NCI-H1417 (cell line): ENCODE results near the gene CALHM3.
"Not testable (repeated sequence)": the region's sequence is repeated elsewhere in the genome, so short reads cannot be mapped to it uniquely, and the experiment has no call there.

Experiments used
- DNase-seq, 3 experiments: peaks; one replicate each; lab custom pipeline; 2025; lab: John Stamatoyannopoulos, UW

The CALHM3 gene

DNA sequence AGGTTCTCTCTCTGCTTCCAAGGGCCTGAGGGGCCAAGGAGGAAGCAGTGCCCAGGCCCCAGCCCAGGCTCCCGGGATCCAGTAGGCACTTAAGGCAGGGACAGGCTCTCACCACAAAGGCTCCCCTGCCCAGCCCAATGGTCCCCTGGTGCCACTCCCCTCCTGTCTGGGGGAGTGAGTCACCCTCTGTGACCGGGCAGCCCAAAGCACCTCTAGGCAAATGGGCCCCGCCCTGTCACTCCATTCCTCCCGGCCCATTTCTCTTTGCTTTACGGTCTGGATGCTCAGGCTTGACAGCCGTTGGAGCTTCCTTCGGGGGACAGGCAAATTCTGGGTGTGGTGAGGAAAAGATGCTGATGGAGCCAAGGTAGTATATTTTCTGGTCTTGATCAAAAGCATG is at the start of gene CALHM3:
CALHM3 (minus strand) TSS at position 106 of the 400 bp plus-strand sequence. CDS start 208 bp downstream, outside the sequence.
- DNase-seq, result no peak

DNA sequence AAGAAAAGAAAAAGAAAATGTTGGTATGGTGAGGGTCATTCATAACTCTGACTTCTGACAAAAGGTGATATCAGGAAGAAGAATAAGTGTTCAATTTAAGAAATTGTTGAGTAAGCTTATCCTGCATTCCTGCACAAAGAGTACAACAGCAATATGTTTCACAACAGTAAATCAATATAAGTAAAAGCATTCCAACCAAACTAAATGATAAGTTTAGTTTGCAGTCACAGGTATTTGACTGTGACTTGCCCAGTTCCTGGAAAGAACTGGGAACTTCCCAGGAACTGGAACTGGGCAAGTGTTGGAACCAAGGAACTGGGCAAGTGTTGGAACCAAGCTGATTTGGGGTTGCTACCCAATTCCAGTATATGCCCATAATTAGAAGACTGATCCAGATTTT is 49.5 kb upstream of the CALHM3 start:
- no peak for DNase-seq

DNA sequence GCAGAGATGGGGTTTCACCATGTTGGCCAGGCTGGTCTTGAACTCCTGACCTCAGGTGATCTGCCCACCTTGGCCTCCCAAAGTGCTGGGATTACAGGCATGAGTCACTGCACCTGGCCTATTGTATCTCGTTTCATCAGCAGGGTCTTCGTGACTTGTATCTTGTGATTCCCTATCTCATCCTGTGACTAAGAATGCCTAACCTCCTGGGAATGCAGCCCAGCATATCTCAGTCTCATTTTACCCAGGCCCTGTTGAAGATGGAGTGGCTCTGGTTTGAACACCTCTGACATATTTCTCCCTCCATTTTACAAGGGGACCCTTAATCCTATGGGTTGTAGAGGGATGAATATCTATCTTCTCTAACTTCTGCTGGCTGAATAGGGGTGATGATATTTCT is 48.4 kb upstream of the CALHM3 start:
- DNase-seq, result not testable (repeated sequence)

DNA sequence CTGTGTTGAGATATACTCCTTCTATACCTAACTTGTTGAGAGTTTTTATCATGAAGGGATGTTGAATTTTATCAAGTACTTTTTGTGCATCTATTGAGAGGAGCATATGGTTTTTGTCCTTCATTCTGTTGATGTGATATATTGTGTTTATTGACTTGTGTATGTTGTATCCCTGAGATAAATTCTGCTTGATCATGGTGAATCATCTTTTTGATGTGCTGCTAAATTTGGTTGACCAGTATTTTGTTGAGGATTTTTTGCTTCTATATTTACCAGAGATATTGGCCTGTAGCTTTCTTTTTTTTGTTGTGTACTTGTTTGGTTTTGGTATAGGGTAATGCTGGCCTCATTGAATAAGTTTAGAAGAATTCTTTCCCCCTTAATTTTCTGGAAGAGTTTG is 46.9 kb upstream of the CALHM3 start:
- no peak for DNase-seq

DNA sequence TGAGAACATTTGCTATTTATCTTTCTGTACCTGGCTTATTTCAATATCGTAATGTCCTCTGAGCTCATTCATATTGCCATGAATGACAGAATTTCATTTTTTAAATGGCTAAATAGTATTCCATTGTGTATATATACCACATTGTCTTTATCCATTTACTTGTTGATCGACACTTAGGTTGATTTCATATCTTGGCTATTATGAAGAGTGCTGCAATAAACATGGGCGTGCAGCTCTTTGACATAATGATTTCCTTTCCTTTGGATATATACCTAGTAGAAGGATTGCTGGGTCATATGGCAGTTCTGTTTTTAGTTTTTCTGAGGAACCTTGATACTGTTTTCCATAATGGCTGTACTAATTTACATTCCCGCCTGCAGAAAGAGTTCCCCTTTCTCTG is 44.6 kb upstream of the CALHM3 start:
- no peak for DNase-seq

DNA sequence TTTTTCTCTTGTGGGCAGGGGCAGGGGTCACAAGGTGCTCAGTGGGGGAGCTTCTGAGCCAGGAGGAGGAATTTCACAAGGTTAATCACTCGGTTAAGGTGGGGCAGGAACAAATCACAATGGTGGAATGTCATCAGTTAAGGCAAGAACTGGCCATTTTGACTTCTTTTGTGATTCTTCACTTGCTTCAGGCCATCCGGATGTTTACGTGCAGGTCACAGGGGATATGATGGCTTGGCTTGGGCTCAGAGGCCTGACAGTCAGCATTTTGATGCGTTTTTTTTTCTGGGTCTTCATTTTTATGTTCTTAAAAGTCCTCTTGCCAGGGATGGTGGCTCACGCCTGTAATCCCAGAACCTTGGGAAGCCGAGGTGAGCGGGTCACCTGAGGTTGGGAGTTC is 43.0 kb upstream of the CALHM3 start:
- not testable (repeated sequence) for DNase-seq

DNA sequence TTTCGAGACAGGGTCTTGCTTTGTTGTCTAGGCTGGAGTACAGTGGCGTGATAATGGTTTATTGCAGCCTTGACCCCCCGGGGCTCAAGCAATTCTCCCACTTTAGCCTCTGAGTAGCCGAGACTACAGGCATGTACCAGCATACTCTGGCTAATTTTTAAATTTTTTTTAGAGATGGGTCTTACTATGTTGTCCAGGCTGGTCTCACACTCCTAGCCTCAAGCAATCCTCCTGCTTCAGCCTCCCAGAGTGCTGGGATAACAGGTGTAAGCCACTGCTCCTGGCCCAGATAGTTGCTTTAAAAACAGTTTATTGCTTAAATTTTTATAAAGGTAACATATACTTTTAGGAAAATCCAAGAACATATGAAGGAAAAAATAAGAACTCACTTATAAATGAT is 40.8 kb upstream of the CALHM3 start:
- DNase-seq, result no peak

DNA sequence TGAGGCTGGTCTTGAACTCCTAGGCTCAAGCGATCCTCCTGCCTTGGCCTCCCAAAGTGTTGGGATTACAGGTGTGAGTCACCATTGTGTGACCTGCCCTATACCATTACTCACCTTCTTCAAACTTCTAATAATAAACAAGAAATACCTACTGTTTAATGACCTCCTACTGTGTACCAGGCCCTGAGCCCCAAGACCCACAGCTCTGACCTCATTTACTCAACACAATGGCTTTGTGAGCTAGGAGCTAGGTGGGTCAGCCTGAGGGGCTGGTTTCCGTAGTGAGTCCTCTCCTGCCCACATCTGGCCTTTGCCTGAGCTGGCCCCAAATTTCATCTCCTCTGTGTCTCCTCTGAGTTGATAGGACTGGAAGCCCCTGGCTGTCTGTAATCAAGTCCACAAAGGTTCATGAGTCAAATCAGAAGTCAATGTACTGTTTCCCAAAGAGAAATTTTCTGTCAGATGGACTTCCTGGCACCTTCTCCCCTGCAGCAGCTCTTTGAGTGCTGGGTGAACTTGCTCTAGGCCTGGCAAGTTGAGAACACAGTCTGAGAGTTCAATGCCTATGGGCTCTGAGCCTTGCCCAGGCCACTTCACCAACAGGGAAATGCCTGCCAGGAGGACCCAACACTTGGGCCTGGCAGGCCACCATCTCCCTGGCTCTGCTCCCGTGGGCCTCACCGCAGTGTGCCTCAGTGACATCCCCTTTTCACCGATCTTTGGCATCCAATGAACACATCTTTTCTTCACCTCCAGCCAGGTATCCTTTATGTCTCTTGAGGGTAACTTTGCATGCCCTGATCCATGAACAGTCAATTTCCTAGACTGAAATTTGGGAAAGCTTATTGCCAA is 38.4 kb upstream of the CALHM3 start:
- DNase-seq, result no peak

- DNase-seq, result no peak
These were observed 35.2 kb upstream of the CALHM3 start for GRCh38 chr10:103514244-103514643.

GRCh38 chr10:103513380-103514060 is 34.5 kb upstream of the CALHM3 start:
- no peak for DNase-seq

GRCh38 chr10:103512591-103513379 is 33.7 kb upstream of the CALHM3 start:
- no peak for DNase-seq

DNA sequence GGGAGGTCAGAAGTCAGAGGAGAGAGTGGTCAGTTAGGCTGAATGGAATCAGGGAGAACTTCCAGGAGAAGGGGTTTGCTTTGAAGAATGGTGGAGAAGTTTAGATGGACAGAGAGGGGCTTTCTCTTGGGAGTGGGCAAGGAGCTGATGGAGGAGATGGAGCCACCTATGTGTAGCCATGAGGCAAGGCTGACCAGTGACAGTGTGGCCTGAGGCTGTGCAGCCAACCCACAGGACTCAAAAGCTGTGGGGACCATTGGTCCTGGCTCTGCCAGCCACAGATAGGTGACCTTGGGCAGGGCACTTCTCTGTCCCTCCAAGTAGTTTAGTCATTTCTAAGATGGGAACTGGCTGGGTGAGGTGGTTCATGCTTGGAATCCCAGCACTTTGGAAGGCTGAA is 33.1 kb upstream of the CALHM3 start:
- no peak for DNase-seq

GRCh38 chr10:103510791-103511752 is 32.0 kb upstream of the CALHM3 start:
- no peak for DNase-seq

GRCh38 chr10:103510046-103510685 is 31.1 kb upstream of the CALHM3 start:
- no peak for DNase-seq

DNA sequence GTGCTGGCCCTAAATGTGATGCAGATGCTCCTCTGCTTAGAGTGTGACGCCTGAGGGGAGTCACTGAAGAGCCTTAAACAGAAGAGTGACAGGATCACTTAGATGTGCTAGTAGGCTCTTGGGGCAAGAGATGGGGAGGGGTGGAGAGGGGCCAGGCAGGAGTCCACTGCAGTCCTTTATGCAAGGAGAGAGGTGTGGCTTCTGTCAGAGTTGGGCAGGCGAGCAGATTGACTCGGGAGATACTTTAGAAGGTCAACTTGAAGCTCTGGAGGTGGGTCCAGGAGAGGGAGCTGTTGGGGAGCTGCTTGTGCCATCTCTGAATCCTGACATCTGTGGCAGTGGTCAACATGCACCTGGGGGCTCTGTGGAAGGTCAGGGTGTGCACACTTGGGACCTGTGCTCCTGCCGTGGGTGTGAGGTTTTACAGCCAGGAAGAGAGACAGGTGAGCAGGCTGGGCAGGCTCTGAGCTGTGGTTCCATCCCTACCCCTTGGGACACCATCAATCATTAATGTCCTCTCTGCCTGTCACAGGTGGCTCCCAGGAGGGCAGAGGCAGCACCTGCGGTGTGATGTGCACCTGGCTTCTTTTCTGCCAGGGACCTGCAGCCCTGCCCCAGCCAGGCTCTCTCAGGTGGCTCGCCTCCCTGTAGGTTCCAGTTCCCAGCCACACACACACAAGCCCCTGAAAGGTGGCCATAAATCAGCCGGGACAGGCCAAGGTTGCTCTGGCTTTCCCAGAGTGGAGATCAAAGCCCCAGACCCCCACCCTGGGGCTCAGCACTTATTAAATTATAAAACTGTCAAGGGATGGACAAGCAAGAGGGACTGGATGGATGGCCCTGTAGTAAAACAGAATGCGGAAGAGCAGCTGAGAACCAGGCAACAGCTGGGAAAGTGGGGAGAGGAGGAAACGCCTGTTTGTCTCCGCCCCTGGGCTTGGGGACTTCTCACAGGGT is 28.5 kb upstream of the CALHM3 start:
- peak; percentile 81 to 93 (median 81) for DNase-seq

- no peak for DNase-seq
These were observed 27.0 kb upstream of the CALHM3 start for GRCh38 chr10:103506061-103506460.

DNA sequence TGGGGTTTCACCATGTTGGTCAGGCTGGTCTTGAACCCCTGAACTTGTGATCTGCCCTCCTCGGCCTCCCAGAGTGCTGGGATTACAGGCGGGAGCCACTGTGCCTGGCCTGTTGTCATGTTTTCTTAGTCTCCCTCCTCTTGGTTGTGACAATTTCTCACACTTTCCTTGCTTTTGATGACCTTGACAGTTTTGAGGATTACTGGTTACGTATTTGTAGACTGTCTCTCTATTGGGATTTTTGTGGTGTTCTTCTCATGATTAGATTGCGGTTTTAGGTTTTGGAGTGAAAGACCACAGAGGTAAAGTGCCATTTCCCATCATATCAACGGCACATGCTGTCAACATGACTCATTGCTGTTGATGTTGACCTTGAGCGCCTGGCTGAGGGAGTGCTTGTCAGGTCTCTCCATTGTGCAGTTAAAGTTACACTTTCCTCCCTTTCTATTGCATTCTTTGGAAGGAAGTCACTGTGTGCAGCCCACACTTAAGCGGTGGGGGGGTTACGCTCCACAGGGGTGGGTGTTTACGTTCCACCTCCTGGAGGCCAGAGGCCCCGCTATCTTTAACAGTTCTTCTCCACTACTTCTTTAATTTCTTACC is 25.2 kb upstream of the CALHM3 start:
- peak in 2 of 3 experiments; percentile 14 to 40 for DNase-seq

DNA sequence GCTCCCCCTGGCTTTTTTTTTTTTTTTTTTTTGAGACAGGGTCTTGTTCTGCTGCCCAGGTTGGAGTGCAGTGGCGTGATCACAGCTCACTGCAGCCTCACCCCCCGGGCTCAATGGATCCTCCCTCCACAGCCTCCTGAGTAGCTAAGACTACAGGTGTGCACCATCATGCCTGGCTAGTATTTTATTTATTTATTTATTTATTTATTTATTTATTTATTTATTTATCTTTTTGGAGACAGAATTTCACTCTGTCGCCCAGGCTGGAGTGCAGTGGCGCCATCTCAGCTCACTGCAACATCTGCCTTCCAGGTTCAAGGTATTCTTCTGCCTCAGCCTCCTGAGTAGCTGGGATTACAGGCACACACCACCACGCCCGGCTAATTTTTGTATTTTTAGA is 24.7 kb upstream of the CALHM3 start:
- not testable (repeated sequence) for DNase-seq
